Measurements from ENCODE around the gene TBX4. TPM values are rescaled to one million over a fixed set of nuclear protein-coding genes. Genes with fewer than 3 reads are reported as not detected.
A peak's percentile ranks its signal among the peaks of the same experiment; 100 is the strongest.
"Not testable (repeated sequence)": the region's sequence is repeated elsewhere in the genome, so short reads cannot be mapped to it uniquely, and the experiment has no call there.

The TBX4 gene
- total RNA-seq, 1 experiment from 2014 or later: not detected

- no peak overlapping the region for H3K27ac Mint-ChIP-seq (ENCODE audit: low read depth, unreplicated experiment)
- CTCF ChIA-PET: interaction anchor here (0.6 kb wide), 2 partner anchors 109 to 210 kb away, joined by 3 to 4 read pairs; no protein-coding TSS in a partner anchor
- DNase-seq (ENCODE audit: unreplicated experiment): no peak
- H3K4me1 Mint-ChIP-seq (ENCODE audit: insufficient read depth, unreplicated experiment): peaks cover 17% of the 10 kb centered on the region
- intact Hi-C loops (cut with micrococcal nuclease): no loop called here
- H3K9me3 Mint-ChIP-seq (ENCODE audit: unreplicated experiment): no peaks in the 10 kb centered on the region
- no TSS peak for BruUV-seq (replicated peaks)
- no peaks in the 10 kb centered on the region for H3K36me3 Mint-ChIP-seq (ENCODE audit: insufficient read depth, unreplicated experiment)
- no peaks in the 10 kb centered on the region for H3K27me3 Mint-ChIP-seq (ENCODE audit: insufficient read depth, unreplicated experiment)
- no peak overlapping the region for H3K4me3 Mint-ChIP-seq (ENCODE audit: unreplicated experiment)
- TF ChIP-seq CTCF (IDR thresholded peaks at IDR 0.05; ENCODE audit: unreplicated experiment): no peak
- POLR2A ChIA-PET: no interaction called here
Measured at GRCh38 chr17:61492759-61493526, 40.7 kb downstream of the TBX4 start.

- DNase-seq (ENCODE audit: unreplicated experiment); intact Hi-C loops (cut with micrococcal nuclease); CTCF ChIA-PET; H3K4me3 Mint-ChIP-seq (ENCODE audit: unreplicated experiment); H3K27ac Mint-ChIP-seq (ENCODE audit: low read depth, unreplicated experiment); BruUV-seq (replicated peaks); H3K27me3 Mint-ChIP-seq (ENCODE audit: insufficient read depth, unreplicated experiment); POLR2A ChIA-PET; H3K36me3 Mint-ChIP-seq (ENCODE audit: insufficient read depth, unreplicated experiment); H3K9me3 Mint-ChIP-seq (ENCODE audit: unreplicated experiment): not testable (repeated sequence)
- H3K4me1 Mint-ChIP-seq (ENCODE audit: insufficient read depth, unreplicated experiment): peaks cover 17% of the 10 kb centered on the region
Measured at GRCh38 chr17:61493830-61494324, 41.7 kb downstream of the TBX4 start.

GRCh38 chr17:61494325-61495160, 42.3 kb downstream of the TBX4 start:
- intact Hi-C loops (cut with micrococcal nuclease): no loop called here
- Mint-ChIP-seq H3K9me3 (ENCODE audit: unreplicated experiment) (no peaks in the 10 kb centered on the region), H3K27ac (ENCODE audit: low read depth, unreplicated experiment) (no peak overlapping the region), H3K4me3 (ENCODE audit: unreplicated experiment) (no peak overlapping the region), H3K27me3 (ENCODE audit: insufficient read depth, unreplicated experiment) (no peaks in the 10 kb centered on the region), H3K4me1 (ENCODE audit: insufficient read depth, unreplicated experiment) (peaks cover 17% of the 10 kb centered on the region), H3K36me3 (ENCODE audit: insufficient read depth, unreplicated experiment) (no peaks in the 10 kb centered on the region)
- BruUV-seq (replicated peaks): no TSS peak
- TF ChIP-seq CTCF (IDR thresholded peaks at IDR 0.05; ENCODE audit: unreplicated experiment): no peak
- CTCF ChIA-PET: interaction anchor here (1.3 kb wide), 1 partner anchor 8 kb away, joined by 6 read pairs; no protein-coding TSS in a partner anchor
- no peak for DNase-seq (ENCODE audit: unreplicated experiment)
- POLR2A ChIA-PET: interaction anchor here (0.7 to 1.1 kb wide), 2 partner anchors 17 to 53 kb away, joined by 3 read pairs; no protein-coding TSS in a partner anchor

GRCh38 chr17:61495161-61495857, 43.1 kb downstream of the TBX4 start:
- intact Hi-C loops (cut with micrococcal nuclease): no loop called here
- no peak for TF ChIP-seq CTCF (IDR thresholded peaks at IDR 0.05; ENCODE audit: unreplicated experiment)
- ChIA-PET CTCF (interaction anchor here (1.3 kb wide), 1 partner anchor 9 kb away, joined by 6 read pairs; no protein-coding TSS in a partner anchor), POLR2A (interaction anchor here (0.7 to 1.1 kb wide), 3 partner anchors 12 to 54 kb away, joined by 3 read pairs; no protein-coding TSS in a partner anchor)
- Mint-ChIP-seq H3K4me3 (ENCODE audit: unreplicated experiment) (peak overlapping the region; percentile 28), H3K4me1 (ENCODE audit: insufficient read depth, unreplicated experiment) (peaks cover 16% of the 10 kb centered on the region), H3K27ac (ENCODE audit: low read depth, unreplicated experiment) (peak overlapping the region; percentile 67), H3K9me3 (ENCODE audit: unreplicated experiment) (no peaks in the 10 kb centered on the region), H3K36me3 (ENCODE audit: insufficient read depth, unreplicated experiment) (no peaks in the 10 kb centered on the region), H3K27me3 (ENCODE audit: insufficient read depth, unreplicated experiment) (no peaks in the 10 kb centered on the region)
- BruUV-seq (replicated peaks): no TSS peak
- peak; percentile 64 for DNase-seq (ENCODE audit: unreplicated experiment)

Data from MCF 10A (cell line).